HG03159 (cell line): ENCODE results near the gene TMEM145.
"Not testable (repeated sequence)": the region's sequence is repeated elsewhere in the genome, so short reads cannot be mapped to it uniquely, and the experiment has no call there.

Source experiments
- ATAC-seq: cut with Tn5 transposase; IDR thresholded peaks from one replicate; pipeline ENCODE4 v1.9.1; 2021; ENCODE audit warnings: mild to moderate bottlenecking, moderate library complexity; ENCODE audit not compliant: unreplicated experiment

The TMEM145 gene

GRCh38 chr19:42333975-42334696, 21.0 kb downstream of the TMEM145 start:
- no peak for ATAC-seq

- ATAC-seq: no peak
These were observed 21.7 kb downstream of the TMEM145 start for GRCh38 chr19:42334697-42335373.

DNA sequence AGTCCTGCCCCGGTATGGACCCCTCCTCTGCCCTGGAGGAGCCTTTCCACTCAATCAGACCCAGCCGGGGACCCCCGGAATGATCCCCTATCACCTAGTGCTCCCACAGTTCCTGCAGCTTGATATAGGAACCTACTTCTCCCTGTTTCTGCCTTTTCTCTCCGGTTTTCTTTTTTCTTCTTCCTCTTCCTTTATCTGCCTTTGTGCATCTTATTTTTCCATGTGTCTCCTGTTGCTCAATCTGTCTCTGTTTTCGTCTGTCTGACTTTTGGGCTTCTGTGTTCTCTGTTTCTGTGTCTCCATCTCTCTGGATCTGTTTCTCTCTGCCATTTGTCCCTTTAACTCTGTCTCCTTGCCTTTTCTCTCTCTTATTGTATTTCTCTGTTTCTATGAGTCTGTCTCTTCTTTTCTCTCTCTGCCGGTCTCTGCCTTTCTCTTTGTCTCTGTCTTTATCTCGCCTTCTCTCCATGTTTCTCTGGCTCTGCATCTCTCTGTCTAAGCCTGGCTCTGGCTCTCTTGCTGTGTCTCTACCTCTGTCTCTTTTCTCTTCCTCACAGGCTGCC, 22.3 kb downstream of the TMEM145 start:
- ATAC-seq: no peak

- no peak for ATAC-seq
These were observed 22.9 kb downstream of the TMEM145 start for GRCh38 chr19:42335971-42336370.

DNA sequence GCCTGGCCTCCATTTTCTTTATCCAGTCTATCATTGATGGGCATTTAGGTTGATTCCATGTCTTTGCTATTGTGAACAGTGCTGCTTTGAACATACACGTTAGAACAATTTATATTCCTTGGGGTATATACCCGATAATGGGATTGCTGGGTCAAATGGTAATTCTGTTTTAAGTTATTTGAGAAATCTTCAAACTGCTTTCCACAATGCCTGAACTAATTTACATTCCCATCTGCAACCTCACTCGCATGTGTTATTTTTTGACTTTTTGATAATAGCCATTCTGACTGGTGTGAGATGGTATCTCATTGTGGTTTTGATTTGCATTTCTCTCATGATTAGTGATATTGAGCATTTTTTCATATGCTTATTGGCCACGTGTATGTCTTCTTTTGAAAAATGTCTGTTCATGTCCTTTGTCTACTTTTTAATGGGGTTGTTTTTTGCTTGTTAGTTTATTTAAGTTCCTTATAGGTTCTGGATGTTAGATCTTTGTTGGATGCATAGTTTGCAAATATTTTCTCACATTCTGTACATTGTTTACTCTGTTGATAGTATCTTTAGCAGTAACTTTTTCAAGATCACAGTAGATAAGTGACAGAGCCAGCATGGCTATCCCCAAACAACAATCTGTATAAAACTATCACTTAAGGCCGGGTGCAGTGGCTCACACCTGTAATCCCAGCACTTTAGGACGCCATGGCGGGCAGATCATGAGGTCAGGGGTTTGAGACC, 26.2 kb downstream of the TMEM145 start:
- not testable (repeated sequence) for ATAC-seq

- ATAC-seq: not testable (repeated sequence)
These were observed 26.8 kb downstream of the TMEM145 start for GRCh38 chr19:42339922-42340321.

- ATAC-seq: no peak
These were observed 30.4 kb downstream of the TMEM145 start for GRCh38 chr19:42343344-42344110.

- ATAC-seq: no peak
These were observed 31.3 kb downstream of the TMEM145 start for GRCh38 chr19:42344336-42344893.

DNA sequence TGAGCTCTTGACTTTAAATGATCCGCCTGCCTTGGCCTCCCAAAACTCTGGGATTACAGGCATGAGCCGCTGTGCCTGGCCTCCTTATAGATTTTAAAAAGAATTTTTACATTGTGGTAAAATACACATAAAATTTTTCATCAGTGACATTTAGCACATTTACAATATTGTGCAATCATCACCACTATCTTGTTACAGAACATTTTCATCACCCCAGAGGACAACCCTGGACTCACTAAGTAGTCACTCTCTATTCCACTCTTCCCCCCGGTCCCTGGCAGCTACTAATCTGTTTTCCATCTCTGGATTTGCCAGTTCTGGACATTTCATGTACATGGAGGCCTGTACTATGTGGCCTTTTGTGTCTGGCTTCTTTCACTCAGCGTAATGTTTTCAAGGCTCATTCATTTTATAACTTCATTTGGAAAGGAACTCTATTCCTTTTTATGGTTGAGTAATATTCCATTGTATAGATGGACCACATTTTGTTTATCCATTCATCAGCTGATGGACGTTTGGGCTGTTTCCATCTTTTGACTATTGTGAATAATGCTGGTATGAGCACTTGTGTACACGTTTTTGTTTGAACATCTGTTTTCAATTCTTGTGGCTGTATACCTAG, 32.2 kb downstream of the TMEM145 start:
- no peak for ATAC-seq

DNA sequence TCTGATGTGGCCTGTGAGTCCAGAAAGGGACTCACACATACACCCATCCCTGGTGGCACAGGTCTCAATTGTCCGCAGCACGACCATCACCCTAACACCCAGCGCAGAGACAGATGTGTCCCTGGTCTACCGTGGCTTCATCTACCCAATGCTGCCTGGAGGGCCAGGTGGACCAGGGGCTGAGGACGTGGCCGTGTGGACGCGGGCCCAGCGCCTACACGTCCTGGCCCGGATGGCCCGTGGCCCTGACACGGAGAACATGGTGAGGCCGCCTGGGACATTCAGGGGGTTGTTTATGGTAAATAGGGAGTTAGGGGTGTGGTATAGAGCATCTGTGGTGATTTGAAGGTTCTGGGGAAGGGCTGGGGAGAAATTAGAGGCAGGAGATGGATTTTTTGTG, 35.1 kb downstream of the TMEM145 start:
- ATAC-seq: no peak

DNA sequence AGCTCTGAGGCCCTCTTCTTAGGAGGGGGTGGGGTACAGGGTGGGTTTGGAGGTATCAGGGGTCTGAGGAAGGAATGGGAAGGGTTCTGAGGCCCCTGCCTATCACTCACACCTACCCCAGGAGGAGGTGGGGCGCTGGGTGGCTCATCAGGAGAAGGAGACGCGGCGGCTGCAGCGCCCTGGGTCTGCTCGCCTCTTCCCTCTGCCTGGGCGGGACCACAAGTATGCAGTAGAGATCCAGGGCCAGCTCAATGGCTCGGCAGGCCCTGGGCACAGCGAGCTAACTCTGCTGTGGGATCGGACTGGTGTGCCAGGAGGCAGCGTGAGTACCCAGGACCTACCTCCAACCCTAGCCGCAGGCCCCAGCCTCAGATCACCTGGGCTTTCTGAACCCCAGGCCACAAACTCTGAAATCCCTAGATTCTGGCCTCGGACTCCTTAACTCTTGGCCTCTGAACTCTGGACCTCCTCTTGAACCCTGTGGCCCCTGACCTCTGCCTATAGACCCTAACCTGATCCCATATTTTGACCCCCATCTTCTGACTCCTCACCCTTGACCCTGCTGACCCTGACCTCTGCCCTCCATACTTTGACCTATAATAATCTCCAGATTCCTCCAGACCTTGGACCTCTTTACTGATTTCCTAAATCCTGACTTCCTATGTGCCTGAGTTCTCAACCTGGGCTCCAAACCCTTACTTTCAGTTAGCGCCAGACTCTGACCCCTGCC, 36.4 kb downstream of the TMEM145 start:
- ATAC-seq: no peak

- ATAC-seq: no peak
These were observed 37.3 kb downstream of the TMEM145 start for GRCh38 chr19:42350417-42350816.

DNA sequence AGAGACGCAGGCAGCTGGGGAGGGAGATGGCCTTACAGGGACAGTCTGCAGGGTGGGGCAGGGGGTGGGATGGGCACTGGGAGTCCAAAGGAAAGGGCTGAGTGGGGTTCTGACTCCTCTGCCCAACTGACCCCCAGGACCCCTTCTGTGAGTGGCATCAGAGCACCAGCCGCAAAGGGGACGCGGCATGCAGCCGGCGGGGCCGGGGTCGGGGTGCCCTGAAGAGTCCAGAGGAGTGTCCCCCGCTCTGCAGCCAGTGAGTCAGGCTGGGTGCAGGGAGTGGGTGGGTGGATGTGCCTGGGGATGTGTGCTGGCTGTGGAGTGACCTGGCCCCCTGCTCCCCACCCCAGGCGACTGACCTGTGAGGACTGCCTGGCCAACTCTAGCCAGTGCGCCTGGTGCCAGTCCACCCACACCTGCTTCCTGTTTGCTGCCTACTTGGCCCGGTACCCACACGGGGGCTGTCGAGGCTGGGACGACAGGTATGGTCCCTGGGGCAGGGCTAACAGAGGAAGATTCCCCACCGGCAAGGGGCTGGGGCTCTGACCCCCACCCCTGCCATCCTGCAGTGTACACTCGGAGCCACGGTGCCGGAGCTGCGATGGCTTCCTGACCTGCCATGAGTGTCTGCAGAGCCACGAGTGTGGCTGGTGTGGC, 38.1 kb downstream of the TMEM145 start:
- no peak for ATAC-seq

DNA sequence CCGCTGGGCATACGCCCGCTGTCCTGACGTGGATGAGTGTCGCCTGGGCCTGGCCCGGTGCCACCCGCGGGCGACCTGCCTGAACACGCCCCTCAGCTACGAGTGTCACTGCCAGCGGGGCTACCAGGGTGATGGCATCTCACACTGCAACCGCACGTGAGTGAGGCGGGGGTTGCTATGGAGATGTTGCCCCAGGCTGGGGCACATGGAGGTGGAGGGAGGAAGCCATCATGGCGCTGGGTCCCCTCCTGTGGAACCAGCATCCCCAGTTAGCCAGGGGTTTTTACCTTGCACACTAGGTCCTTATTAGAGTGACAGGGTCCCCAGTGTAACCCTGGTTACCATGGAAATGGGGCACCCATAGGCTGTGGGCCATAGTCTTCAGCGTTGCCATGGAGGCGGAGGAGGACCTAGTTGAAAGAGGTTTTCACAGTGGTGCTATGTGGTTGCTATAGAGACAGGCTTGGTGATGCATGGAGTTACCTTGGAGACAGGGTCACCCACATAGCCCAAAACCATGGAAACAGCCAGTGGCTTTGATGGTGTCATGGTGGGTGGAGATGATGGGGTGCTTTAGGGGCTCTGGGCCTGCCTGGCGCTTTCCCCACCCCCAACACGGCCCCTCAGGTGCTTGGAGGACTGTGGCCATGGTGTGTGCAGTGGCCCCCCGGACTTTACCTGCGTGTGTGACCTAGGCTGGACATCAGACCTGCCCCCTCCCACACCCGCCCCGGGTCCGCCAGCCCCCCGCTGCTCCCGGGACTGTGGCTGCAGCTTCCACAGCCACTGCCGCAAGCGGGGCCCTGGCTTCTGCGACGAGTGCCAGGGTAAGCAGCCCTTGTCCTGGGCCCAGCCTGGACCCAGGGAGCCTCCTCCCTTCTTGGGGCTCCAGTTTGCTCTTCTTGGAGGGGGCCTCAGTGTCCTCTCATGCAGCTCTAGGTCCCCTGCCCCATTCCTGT, 39.5 kb downstream of the TMEM145 start:
- ATAC-seq: no peak

- ATAC-seq: no peak
These were observed 40.4 kb downstream of the TMEM145 start for GRCh38 chr19:42353341-42354015.

DNA sequence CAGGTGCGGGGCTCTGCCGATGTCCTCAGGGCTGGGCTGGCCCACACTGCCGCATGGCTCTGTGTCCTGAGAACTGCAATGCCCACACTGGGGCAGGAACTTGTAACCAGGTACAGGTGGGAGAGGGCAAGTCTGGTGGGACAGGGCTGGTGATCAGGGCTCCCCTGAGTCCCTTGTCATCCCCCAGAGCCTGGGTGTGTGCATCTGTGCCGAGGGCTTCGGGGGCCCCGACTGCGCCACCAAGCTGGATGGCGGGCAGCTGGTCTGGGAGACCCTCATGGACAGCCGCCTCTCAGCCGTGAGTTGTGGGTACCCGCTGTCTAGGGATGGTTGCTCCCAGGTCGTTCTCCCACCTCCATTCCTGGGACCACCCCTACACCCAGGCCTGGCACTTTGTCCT, 42.8 kb downstream of the TMEM145 start:
- no peak for ATAC-seq

DNA sequence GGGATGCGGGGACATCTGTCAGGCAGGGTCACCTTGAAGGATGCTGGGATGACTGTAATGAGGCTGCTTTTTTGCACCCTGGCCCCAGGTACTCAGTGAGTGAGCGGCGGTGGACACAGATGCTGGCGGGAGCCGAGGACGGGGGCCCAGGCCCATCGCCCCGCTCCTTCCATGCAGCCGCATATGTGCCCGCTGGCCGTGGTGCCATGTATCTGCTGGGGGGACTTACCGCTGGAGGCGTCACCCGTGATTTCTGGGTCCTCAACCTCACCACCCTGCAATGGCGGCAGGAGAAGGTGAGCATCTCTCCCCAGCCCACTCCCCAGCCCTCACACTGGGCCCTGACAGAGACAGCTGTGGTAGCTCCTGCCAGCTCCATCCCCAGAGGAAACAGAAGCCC, 43.6 kb downstream of the TMEM145 start:
- no peak for ATAC-seq
